Measurements from ENCODE around the gene PEX26. TPM values are rescaled to one million over a fixed set of nuclear protein-coding genes. Genes with fewer than 3 reads are reported as not detected.

Gene PEX26
- total RNA-seq, 1 donor from 2014 or later = 49.7 TPM

- H3K27ac Mint-ChIP-seq (ENCODE audit: unreplicated experiment) = no peak overlapping the region
- peaks cover 15% of the 10 kb centered on the region for H3K4me1 Mint-ChIP-seq (ENCODE audit: unreplicated experiment)
- no peak for DNase-seq (ENCODE audit: low spot score)
- peaks cover 3% of the 10 kb centered on the region for H3K27me3 Mint-ChIP-seq (ENCODE audit: unreplicated experiment)
- TF ChIP-seq, protein P1, sequence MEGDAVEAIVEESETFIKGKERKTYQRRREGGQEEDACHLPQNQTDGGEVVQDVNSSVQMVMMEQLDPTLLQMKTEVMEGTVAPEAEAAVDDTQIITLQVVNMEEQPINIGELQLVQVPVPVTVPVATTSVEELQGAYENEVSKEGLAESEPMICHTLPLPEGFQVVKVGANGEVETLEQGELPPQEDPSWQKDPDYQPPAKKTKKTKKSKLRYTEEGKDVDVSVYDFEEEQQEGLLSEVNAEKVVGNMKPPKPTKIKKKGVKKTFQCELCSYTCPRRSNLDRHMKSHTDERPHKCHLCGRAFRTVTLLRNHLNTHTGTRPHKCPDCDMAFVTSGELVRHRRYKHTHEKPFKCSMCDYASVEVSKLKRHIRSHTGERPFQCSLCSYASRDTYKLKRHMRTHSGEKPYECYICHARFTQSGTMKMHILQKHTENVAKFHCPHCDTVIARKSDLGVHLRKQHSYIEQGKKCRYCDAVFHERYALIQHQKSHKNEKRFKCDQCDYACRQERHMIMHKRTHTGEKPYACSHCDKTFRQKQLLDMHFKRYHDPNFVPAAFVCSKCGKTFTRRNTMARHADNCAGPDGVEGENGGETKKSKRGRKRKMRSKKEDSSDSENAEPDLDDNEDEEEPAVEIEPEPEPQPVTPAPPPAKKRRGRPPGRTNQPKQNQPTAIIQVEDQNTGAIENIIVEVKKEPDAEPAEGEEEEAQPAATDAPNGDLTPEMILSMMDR (IDR thresholded peaks at IDR 0.05; ENCODE audit: unreplicated experiment) = no peak
- H3K4me3 Mint-ChIP-seq (ENCODE audit: unreplicated experiment) = no peak overlapping the region
- H3K36me3 Mint-ChIP-seq (ENCODE audit: low read depth, unreplicated experiment) = peaks cover 5% of the 10 kb centered on the region
- no peaks in the 10 kb centered on the region for H3K9me3 Mint-ChIP-seq (ENCODE audit: unreplicated experiment)
Measured at GRCh38 chr22:18115906-18116371, 38.1 kb downstream of the PEX26 start.

GRCh38 chr22:18116634-18117033 lies 38.8 kb downstream of the PEX26 start:
- no peak overlapping the region for H3K4me3 Mint-ChIP-seq (ENCODE audit: unreplicated experiment)

GRCh38 chr22:18118345-18118915 lies 40.6 kb downstream of the PEX26 start:
- DNase-seq (ENCODE audit: low spot score) = no peak
- H3K9me3 Mint-ChIP-seq (ENCODE audit: unreplicated experiment) = no peaks in the 10 kb centered on the region
- no peak overlapping the region for H3K4me3 Mint-ChIP-seq (ENCODE audit: unreplicated experiment)
- TF ChIP-seq, protein P1 (IDR thresholded peaks at IDR 0.05; ENCODE audit: unreplicated experiment) = no peak
- peaks cover 15% of the 10 kb centered on the region for H3K4me1 Mint-ChIP-seq (ENCODE audit: unreplicated experiment)
- no peak overlapping the region for H3K27ac Mint-ChIP-seq (ENCODE audit: unreplicated experiment)
- H3K36me3 Mint-ChIP-seq (ENCODE audit: low read depth, unreplicated experiment) = peaks cover 5% of the 10 kb centered on the region
- peaks cover 1% of the 10 kb centered on the region for H3K27me3 Mint-ChIP-seq (ENCODE audit: unreplicated experiment)

More at GRCh38 chr22:18116634-18117033, 38.8 kb downstream of the PEX26 start:
- no peak overlapping the region for H3K27ac Mint-ChIP-seq (ENCODE audit: unreplicated experiment)
- peaks cover 1% of the 10 kb centered on the region for H3K27me3 Mint-ChIP-seq (ENCODE audit: unreplicated experiment)
- H3K9me3 Mint-ChIP-seq (ENCODE audit: unreplicated experiment) = no peaks in the 10 kb centered on the region
- DNase-seq (ENCODE audit: low spot score) = no peak
- TF ChIP-seq, protein P1 (IDR thresholded peaks at IDR 0.05; ENCODE audit: unreplicated experiment) = no peak
- peaks cover 15% of the 10 kb centered on the region for H3K4me1 Mint-ChIP-seq (ENCODE audit: unreplicated experiment)
- peaks cover 5% of the 10 kb centered on the region for H3K36me3 Mint-ChIP-seq (ENCODE audit: low read depth, unreplicated experiment)

DNA sequence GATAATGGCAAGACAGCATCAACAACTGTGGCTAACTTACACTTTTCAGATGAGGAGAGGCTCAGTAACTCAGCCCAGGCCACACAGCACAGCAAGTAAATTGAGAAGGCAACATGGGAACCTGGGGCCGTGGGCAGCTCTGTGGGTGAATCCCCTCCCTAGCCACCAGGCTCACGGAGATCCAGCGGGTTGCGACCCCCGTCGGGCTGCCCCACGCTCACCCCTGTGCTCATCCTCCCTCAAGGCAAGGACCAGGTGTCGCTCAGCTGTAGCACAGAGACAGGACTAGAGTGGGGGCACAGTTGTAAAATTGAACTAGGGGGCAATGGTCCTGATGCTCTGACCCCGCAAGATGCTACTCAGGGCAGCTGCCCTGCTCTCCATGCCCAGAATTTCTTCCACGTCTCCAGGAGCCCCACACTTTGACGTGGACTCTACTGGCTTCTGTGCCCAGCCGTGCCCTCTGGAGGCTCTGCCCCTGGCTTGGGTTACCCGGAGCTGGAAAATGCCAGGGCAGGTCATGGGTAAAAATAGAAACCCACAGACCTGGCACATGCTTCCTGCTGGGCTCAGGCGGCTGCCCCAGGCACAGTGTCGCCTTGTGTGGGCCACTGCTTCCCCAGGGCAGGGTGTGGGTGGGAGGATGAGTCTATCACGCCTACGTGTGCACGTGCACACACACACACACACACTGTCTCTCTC lies 41.8 kb downstream of the PEX26 start:
- TF ChIP-seq, protein P1 (IDR thresholded peaks at IDR 0.05; ENCODE audit: unreplicated experiment) = no peak
- Mint-ChIP-seq H3K27me3 (ENCODE audit: unreplicated experiment) (no peaks in the 10 kb centered on the region), H3K27ac (ENCODE audit: unreplicated experiment) (no peak overlapping the region), H3K4me1 (ENCODE audit: unreplicated experiment) (peaks cover 4% of the 10 kb centered on the region), H3K4me3 (ENCODE audit: unreplicated experiment) (no peak overlapping the region), H3K36me3 (ENCODE audit: low read depth, unreplicated experiment) (peaks cover 5% of the 10 kb centered on the region), H3K9me3 (ENCODE audit: unreplicated experiment) (no peaks in the 10 kb centered on the region)
- DNase-seq (ENCODE audit: low spot score) = no peak

GRCh38 chr22:18120857-18121256 lies 43.1 kb downstream of the PEX26 start:
- no peak for DNase-seq (ENCODE audit: low spot score)
- no peak overlapping the region for H3K27ac Mint-ChIP-seq (ENCODE audit: unreplicated experiment)
- no peaks in the 10 kb centered on the region for H3K4me1 Mint-ChIP-seq (ENCODE audit: unreplicated experiment)
- H3K4me3 Mint-ChIP-seq (ENCODE audit: unreplicated experiment) = no peak overlapping the region
- H3K36me3 Mint-ChIP-seq (ENCODE audit: low read depth, unreplicated experiment) = peaks cover 5% of the 10 kb centered on the region
- H3K27me3 Mint-ChIP-seq (ENCODE audit: unreplicated experiment) = no peaks in the 10 kb centered on the region
- H3K9me3 Mint-ChIP-seq (ENCODE audit: unreplicated experiment) = no peaks in the 10 kb centered on the region
- TF ChIP-seq, protein P1 (IDR thresholded peaks at IDR 0.05; ENCODE audit: unreplicated experiment) = no peak
